Astrocyte of the cerebellum (primary cell): ENCODE data around the gene ROMO1.

Experiments used
- DNase-seq: peaks from one replicate; pipeline ENCODE4 v3.0.0-alpha.2; 2011; ENCODE audit warnings: low read depth
- H3K4me3 ChIP-seq: 2 replicates; pipeline ENCODE4 v1.5.1; 2011; ENCODE audit warnings: mild to moderate bottlenecking, low read depth, low read length, moderate library complexity
- in situ Hi-C: cut with HindIII; loops from 2 replicates; pipeline ENCODE4 v1.10.0; 2017; ENCODE audit warnings: low sequenced_read_pairs
- TF ChIP-seq, protein P1 (sequence below): IDR thresholded peaks from 2 replicates; pipeline ENCODE4 v1.5.1; 2012; ENCODE audit warnings: low read length, low read depth, moderate library complexity, mild to moderate bottlenecking; ENCODE audit errors: missing control alignments

The ROMO1 gene

DNA sequence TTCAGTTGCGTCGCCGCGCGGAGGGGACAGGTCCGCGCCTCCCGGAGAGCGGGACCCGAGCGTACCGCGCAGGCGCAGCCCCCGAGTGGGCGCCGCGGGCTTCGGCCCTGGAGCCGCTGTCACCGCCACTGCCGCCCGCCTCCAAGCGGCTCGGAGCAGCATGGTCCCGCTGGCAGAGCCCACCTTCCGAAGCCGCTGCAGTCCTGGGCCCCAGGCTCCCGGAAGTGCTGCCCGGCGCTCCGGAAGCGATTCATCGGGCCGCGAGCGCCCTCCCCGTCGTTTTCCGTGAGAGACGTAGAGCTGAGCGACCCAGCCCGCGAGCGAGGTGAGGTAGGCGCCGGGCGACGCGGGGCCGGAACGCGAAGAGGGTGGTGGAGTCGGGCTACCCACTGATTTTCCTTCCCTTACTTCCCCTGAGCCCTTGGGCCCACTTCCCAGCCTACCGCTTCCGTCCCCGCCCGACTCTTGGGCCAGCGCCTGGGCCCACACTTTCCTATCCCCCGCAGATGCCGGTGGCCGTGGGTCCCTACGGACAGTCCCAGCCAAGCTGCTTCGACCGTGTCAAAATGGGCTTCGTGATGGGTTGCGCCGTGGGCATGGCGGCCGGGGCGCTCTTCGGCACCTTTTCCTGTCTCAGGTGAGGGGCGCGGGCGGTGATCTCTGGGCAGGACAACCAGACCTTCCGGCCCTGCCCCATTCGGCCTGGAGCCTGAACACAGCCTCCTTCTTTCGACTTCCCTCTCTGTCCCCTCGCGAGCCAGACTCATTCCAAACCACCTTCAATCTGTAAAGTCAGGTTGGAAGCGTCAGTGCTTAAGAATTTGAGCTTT is at the start of gene ROMO1, which contains the start of gene NFS1:
TSS of gene ROMO1 (plus strand) at position 279 of the 830 bp plus-strand sequence. CDS start at position 507, 228 bp downstream.
TSS of gene NFS1 (minus strand) at position 226 of the 830 bp plus-strand sequence. CDS start at position 162, 64 bp downstream.
- TF ChIP-seq, protein P1, sequence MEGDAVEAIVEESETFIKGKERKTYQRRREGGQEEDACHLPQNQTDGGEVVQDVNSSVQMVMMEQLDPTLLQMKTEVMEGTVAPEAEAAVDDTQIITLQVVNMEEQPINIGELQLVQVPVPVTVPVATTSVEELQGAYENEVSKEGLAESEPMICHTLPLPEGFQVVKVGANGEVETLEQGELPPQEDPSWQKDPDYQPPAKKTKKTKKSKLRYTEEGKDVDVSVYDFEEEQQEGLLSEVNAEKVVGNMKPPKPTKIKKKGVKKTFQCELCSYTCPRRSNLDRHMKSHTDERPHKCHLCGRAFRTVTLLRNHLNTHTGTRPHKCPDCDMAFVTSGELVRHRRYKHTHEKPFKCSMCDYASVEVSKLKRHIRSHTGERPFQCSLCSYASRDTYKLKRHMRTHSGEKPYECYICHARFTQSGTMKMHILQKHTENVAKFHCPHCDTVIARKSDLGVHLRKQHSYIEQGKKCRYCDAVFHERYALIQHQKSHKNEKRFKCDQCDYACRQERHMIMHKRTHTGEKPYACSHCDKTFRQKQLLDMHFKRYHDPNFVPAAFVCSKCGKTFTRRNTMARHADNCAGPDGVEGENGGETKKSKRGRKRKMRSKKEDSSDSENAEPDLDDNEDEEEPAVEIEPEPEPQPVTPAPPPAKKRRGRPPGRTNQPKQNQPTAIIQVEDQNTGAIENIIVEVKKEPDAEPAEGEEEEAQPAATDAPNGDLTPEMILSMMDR: peak; percentile 26
- H3K4me3 ChIP-seq: peak within 1 kb of the TSS; percentile 98
- DNase-seq: peak; percentile 49
- in situ Hi-C loops: no loop called here

DNA sequence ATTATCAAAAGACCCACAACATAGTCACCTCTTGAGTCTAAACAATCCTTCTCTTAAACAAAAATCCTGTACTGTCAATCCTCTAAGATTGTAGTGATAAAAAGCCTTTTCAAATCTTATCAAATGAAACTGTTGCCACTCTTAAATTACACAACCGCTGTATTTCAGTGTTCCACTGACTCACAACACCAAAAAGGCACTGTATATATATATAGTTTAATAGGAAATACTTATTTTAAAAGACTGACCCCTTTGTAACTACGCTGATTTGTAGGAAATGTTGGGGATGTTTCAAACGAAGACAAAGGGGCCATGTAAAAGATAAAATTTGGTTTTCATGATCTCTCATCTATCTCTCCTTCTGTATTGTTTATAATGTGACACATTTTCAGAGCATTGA is 48.6 kb upstream of the ROMO1 start:
- H3K4me3 ChIP-seq: no peak overlapping the region
- TF ChIP-seq, protein P1: no peak
- no peak for DNase-seq
- in situ Hi-C loops: no loop called here

GRCh38 chr20:35651958-35652357 is 47.2 kb upstream of the ROMO1 start:
- in situ Hi-C loops: no loop called here
- no peak for DNase-seq
- TF ChIP-seq, protein P1: no peak
- H3K4me3 ChIP-seq: no peak overlapping the region

DNA sequence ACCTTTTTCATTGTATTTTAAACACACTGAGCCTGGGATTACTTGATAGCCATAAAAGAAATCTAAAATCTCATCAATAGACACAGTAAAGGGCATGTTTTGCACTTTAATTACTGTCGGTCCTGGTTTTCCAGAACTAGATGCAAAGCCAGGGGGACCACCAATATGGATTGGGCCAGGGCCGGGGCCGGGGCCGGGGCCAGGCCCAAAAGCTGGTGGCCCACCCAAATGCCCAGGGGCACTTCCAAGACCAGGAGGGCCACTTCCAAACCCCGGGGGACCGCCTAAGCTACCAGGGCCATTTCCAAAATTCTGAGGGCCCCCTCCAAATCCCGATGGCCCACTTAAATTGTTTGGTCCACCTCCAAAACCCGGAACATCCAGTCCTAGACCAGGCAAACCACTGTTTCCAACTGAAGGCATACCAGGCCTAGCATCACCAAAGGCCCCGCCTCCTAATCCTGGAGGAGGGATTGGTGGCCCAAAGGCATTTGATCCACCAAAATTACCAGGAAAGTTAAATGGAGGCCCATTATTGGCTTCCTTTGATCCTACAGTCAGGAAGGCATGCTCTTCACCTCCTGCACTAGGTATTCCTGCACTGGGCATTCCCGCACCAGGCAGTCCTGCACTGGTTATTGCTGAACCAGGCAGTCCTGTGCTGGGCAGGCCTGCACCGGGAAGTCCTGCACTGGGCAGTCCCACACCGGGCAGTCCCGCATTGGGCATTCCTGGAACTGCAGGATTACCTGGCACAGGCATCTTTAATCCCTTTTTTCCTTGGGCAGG is 46.4 kb upstream of the ROMO1 start:
- in situ Hi-C loops: no loop called here

GRCh38 chr20:35653430-35653734 is 45.8 kb upstream of the ROMO1 start:
- in situ Hi-C loops: no loop called here
- TF ChIP-seq, protein P1: no peak
- no peak overlapping the region for H3K4me3 ChIP-seq

More for the DNA sequence above, 46.4 kb upstream of the ROMO1 start:
- TF ChIP-seq, protein P1: no peak
- H3K4me3 ChIP-seq: no peak overlapping the region
- no peak for DNase-seq

DNA sequence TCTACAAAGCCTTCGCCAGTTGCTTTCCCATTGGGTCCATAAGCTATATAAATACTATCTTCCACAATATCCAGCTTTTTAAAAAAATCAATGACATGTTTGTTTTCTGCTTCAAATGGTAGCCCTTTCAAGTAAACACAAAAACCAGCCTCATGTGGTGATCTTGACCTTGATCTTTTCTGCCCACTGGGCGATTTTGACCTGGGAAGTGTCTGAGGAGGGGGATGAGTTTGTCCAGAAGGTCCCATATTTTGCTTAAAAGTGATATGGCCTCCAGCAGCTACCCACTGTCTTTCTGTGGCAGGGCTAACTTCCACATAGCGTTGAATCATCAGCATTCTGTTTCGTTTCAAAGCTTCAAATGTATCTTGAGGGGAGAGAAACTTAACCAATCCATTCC is 45.3 kb upstream of the ROMO1 start:
- TF ChIP-seq, protein P1: no peak
- in situ Hi-C loops: no loop called here
- H3K4me3 ChIP-seq: no peak overlapping the region
- no peak for DNase-seq

More at GRCh38 chr20:35653430-35653734, 45.8 kb upstream of the ROMO1 start:
- DNase-seq: no peak
